ENCODE data around the gene F7. TPM values are rescaled to one million over a fixed set of nuclear protein-coding genes. Genes with fewer than 3 reads are reported as not detected.

F7 gene
- total RNA-seq, 1 donor from 2014 or later, result 7.3 TPM

- H3K27ac Mint-ChIP-seq, result no peak overlapping the region
- TF ChIP-seq, protein P1, sequence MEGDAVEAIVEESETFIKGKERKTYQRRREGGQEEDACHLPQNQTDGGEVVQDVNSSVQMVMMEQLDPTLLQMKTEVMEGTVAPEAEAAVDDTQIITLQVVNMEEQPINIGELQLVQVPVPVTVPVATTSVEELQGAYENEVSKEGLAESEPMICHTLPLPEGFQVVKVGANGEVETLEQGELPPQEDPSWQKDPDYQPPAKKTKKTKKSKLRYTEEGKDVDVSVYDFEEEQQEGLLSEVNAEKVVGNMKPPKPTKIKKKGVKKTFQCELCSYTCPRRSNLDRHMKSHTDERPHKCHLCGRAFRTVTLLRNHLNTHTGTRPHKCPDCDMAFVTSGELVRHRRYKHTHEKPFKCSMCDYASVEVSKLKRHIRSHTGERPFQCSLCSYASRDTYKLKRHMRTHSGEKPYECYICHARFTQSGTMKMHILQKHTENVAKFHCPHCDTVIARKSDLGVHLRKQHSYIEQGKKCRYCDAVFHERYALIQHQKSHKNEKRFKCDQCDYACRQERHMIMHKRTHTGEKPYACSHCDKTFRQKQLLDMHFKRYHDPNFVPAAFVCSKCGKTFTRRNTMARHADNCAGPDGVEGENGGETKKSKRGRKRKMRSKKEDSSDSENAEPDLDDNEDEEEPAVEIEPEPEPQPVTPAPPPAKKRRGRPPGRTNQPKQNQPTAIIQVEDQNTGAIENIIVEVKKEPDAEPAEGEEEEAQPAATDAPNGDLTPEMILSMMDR (IDR thresholded peaks at IDR 0.05; ENCODE audit: unreplicated experiment), result no peak
- H3K9me3 Mint-ChIP-seq (ENCODE audit: low read depth), result no peaks in the 10 kb centered on the region
- H3K27me3 Mint-ChIP-seq, result no peaks in the 10 kb centered on the region
- no peaks in the 10 kb centered on the region for H3K4me1 Mint-ChIP-seq (ENCODE audit: low read depth)
- DNase-seq (ENCODE audit: low spot score, unreplicated experiment), result no peak
- peaks cover 9% of the 10 kb centered on the region for H3K36me3 Mint-ChIP-seq (ENCODE audit: insufficient read depth)
- H3K4me3 Mint-ChIP-seq (ENCODE audit: low read depth), result no peak overlapping the region
Observed at GRCh38 chr13:113089693-113090414, 15.7 kb upstream of the F7 start.

DNA sequence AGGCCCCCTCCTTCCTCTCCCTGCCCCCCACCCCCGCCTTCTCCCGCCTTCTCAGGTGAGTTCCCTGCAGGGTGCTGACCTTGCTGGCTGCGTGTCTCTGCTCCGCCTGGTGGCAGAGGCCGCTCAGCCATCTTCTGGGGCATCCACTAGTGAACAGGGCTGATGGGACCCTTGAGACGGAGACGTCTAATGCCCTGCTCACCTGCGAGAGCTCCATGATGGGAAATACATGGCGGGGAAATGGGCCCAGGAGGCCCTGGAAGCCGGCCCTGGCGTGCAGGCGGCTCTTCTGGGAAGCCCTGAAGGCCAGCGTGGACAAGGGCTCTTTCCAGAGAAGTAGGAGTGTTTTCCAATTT lies 15.2 kb upstream of the F7 start:
- DNase-seq (ENCODE audit: low spot score, unreplicated experiment), result no peak

GRCh38 chr13:113090806-113091205 lies 14.8 kb upstream of the F7 start:
- Mint-ChIP-seq H3K4me1 (ENCODE audit: low read depth) (no peaks in the 10 kb centered on the region), H3K36me3 (ENCODE audit: insufficient read depth) (peaks cover 11% of the 10 kb centered on the region), H3K9me3 (ENCODE audit: low read depth) (no peaks in the 10 kb centered on the region), H3K4me3 (ENCODE audit: low read depth) (no peak overlapping the region), H3K27ac (no peak overlapping the region), H3K27me3 (no peaks in the 10 kb centered on the region)
- TF ChIP-seq, protein P1 (IDR thresholded peaks at IDR 0.05; ENCODE audit: unreplicated experiment), result no peak
- DNase-seq (ENCODE audit: low spot score, unreplicated experiment), result no peak

More for the DNA sequence above, 15.2 kb upstream of the F7 start:
- Mint-ChIP-seq H3K9me3 (ENCODE audit: low read depth) (no peaks in the 10 kb centered on the region), H3K4me3 (ENCODE audit: low read depth) (no peak overlapping the region), H3K27ac (no peak overlapping the region), H3K36me3 (ENCODE audit: insufficient read depth) (peaks cover 11% of the 10 kb centered on the region), H3K27me3 (no peaks in the 10 kb centered on the region), H3K4me1 (ENCODE audit: low read depth) (no peaks in the 10 kb centered on the region)
- TF ChIP-seq, protein P1 (IDR thresholded peaks at IDR 0.05; ENCODE audit: unreplicated experiment), result no peak

DNA sequence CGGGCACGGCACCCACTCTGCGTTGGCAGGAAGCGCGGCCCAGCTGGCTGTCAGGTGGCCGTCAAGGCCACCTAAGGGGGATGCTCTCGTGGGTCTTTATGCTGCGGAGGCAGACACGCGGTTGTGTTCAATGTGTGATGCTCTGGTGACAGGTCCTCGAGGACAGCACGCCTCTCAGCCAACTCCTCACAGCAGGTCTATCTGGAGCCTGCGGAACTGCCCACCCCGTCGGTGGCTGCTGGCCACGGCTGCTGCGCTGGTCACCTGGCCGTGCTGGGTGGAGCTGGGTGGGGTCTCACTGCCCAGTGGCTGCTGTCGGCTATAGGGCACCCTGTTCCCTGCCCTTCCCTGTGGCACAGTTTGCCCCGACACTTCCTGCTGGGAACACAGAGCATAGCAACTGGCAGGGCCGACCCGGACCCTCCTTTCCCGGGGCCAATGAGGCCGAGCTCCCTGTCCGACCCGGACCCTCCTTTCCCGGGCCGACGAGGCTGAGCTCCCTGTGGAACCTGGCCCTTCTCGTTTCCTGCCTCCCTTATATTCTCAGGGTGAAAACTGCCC lies 14.3 kb upstream of the F7 start:
- no peaks in the 10 kb centered on the region for H3K4me1 Mint-ChIP-seq (ENCODE audit: low read depth)
- peaks cover 11% of the 10 kb centered on the region for H3K36me3 Mint-ChIP-seq (ENCODE audit: insufficient read depth)
- H3K9me3 Mint-ChIP-seq (ENCODE audit: low read depth), result no peaks in the 10 kb centered on the region
- DNase-seq (ENCODE audit: low spot score, unreplicated experiment), result no peak
- no peak overlapping the region for H3K27ac Mint-ChIP-seq
- H3K4me3 Mint-ChIP-seq (ENCODE audit: low read depth), result no peak overlapping the region
- no peaks in the 10 kb centered on the region for H3K27me3 Mint-ChIP-seq
- TF ChIP-seq, protein P1 (IDR thresholded peaks at IDR 0.05; ENCODE audit: unreplicated experiment), result no peak

DNA sequence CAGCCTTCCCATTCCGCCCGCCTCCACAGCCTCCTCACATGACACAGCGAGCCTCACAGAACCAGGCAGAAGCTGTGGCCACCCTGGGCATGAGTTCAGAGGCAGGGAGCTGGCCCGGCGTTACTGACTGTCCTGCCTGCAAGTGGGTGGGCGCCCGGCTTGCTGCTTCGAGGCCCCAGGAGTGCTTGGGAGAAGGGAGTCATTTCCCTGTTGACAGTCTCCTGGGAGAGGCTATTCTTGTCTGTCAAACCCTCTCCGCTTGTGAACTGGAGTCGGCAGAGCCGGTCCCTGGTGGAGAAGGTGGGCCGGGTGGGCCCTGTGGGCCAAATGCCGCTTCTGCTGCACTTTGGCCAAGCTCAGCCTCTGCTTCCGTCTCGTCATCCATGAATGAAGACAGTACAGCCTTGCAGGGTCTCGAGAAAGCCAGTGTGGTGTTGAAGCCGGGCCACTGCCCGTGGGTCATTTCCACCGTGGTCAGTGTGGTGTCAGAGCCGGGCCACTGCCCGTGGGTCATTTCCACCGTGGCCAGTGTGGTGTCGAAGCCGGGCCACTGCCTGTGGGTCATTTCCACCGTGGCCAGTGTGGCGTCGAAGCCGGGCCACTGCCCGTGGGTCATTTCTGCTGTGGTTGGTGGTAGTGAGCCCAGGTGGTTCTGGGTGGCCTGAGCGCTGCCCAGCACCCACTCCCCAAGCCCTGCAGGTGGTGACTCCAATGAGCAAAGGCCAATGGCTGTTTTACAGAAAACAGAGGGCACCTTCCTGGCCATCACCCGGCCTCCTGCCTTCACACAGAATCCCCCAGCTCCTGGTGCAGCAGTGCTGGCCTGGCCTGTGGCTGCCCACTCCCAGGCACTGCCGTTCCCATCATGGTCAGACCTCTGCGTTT lies 13.5 kb upstream of the F7 start:
- Mint-ChIP-seq H3K36me3 (ENCODE audit: insufficient read depth) (peaks cover 11% of the 10 kb centered on the region), H3K27ac (no peak overlapping the region), H3K4me1 (ENCODE audit: low read depth) (no peaks in the 10 kb centered on the region), H3K4me3 (ENCODE audit: low read depth) (no peak overlapping the region), H3K27me3 (no peaks in the 10 kb centered on the region), H3K9me3 (ENCODE audit: low read depth) (no peaks in the 10 kb centered on the region)
- DNase-seq (ENCODE audit: low spot score, unreplicated experiment), result no peak
- TF ChIP-seq, protein P1 (IDR thresholded peaks at IDR 0.05; ENCODE audit: unreplicated experiment), result no peak

Data from progenitor cell of endocrine pancreas (in vitro differentiated cells).